Omental fat pad (tissue), 4 donors: ENCODE measurements around the gene CREBZF. TPM values are rescaled to one million over a fixed set of nuclear protein-coding genes. Genes with fewer than 3 reads are reported as not detected.
A peak's percentile ranks its signal among the peaks of the same experiment; 100 is the strongest.

Experiments
- ATAC-seq: fragments of 150-250 bp; one replicate; pipeline ENCODE4 v1.9.1; 2016; ENCODE audit warnings: mild to moderate bottlenecking, moderate library complexity; ENCODE audit not compliant: low FRiP score
- DNase-seq: peaks from one replicate; pipeline ENCODE4 v3.0.0-alpha.2; 2019; ENCODE audit warnings: low spot score
- CTCF ChIP-seq, 3 donors: fragments of 450-650 bp; IDR thresholded peaks; one replicate each; pipeline ENCODE4 v1.5.1; 2016 to 2017; ENCODE audit warnings: antibody characterized with exemption in 3 of 3, mild to moderate bottlenecking in 3 of 3, moderate library complexity in 2 of 3
- total RNA-seq, 4 donors: library from RNA; depleted of rRNA; stranded (reverse); fragments of >200 nt; gene quantifications; one replicate each; pipeline ENCODE4 v1.1.0, GENCODE V29; 2016

Gene CREBZF
- total RNA-seq, 4 donors from 2014 or later: 39.0 to 81.0 (median 48.0) TPM

DNA sequence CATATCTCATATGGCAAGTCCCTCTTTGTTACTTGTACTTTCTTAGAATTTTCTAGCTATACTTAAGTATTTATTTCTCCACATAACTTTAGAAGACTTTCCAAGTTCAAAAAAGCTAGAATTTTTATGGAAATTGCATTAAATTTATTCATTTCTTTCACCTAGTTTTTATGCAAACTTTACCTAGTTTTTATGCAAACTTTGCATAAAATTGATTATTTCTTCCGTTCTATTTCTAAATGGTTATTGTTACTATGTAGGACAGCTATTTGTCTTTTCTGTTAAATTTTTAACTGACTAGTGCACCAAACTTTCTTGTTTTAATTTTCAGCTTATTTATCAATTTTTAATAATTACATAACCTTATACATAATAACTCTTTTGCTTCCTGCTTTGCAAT, 3.2 kb upstream of the CREBZF start:
- DNase-seq (no peak), ATAC-seq (no peak)
- no peak for TF ChIP-seq CTCF (IDR thresholded peaks at IDR 0.05)

- no peak for TF ChIP-seq CTCF (IDR thresholded peaks at IDR 0.05)
- no peak for ATAC-seq
- no peak for DNase-seq
These were observed 1.8 kb upstream of the CREBZF start for GRCh38 chr11:85666687-85667086.

GRCh38 chr11:85665733-85666132, 804 bp upstream of the CREBZF start:
- ATAC-seq (no peak), DNase-seq (no peak)
- TF ChIP-seq CTCF (IDR thresholded peaks at IDR 0.05): no peak

DNA sequence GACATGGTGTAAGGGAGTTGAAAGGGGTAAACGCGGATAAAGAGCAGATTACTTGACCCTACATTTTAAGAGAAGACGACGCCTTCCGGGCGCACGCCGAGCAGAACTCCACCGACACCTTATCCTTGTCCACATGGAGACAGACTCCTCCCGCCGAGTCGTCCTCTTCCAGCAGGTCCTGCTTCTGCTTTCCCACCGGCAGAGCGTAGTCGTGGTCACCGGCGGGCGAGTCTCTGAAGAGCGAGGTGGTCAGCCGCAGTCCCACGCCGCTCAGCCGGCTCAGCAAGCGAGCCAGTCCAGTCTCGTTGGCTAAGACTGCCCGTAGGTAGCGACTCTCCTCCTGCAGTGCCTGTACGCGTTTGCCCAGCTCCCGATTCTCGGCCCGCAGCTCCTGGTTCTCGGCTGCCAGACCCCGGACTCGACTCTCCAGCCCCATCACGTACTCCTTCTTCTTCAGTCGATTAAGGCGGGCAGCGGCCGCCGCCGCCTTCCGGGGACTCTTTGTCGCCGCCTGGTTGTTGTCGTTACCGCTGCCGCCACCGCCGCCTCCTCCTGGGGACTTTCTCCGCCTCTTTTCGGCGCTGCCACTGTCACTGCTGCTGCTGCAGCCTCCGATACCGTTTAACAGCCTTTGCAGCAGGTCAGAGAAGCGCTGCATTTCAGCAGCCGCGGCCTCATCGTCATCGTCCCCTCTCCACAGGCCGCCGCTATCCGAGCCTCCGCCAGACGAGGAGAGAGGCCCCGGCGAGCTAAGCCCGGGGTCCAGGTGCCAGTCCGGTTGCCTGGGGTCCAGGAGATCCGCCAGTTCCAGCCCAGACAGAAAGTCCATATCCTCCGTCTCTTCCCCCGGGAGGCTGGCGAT, 945 bp downstream of the CREBZF start:
- ATAC-seq (peak; percentile 24), DNase-seq (peak; percentile 35)
- TF ChIP-seq CTCF (IDR thresholded peaks at IDR 0.05): no peak

GRCh38 chr11:85663080-85663752, 1.7 kb downstream of the CREBZF start:
- ATAC-seq (no peak), DNase-seq (no peak)
- no peak for TF ChIP-seq CTCF (IDR thresholded peaks at IDR 0.05)

GRCh38 chr11:85661972-85662664, 2.8 kb downstream of the CREBZF start:
- no peak for ATAC-seq
- no peak for DNase-seq
- no peak for TF ChIP-seq CTCF (IDR thresholded peaks at IDR 0.05)
